ENCODE results near the gene COX10.
"Not testable (repeated sequence)": the region's sequence is repeated elsewhere in the genome, so short reads cannot be mapped to it uniquely, and the experiment has no call there.

The COX10 gene

GRCh38 chr17:14123619-14124278, 54.4 kb downstream of the COX10 start:
- DNase-seq (ENCODE audit: low spot score), result no peak

- no peak for DNase-seq (ENCODE audit: low spot score)
These were observed 55.5 kb downstream of the COX10 start for GRCh38 chr17:14124854-14125253.

DNA sequence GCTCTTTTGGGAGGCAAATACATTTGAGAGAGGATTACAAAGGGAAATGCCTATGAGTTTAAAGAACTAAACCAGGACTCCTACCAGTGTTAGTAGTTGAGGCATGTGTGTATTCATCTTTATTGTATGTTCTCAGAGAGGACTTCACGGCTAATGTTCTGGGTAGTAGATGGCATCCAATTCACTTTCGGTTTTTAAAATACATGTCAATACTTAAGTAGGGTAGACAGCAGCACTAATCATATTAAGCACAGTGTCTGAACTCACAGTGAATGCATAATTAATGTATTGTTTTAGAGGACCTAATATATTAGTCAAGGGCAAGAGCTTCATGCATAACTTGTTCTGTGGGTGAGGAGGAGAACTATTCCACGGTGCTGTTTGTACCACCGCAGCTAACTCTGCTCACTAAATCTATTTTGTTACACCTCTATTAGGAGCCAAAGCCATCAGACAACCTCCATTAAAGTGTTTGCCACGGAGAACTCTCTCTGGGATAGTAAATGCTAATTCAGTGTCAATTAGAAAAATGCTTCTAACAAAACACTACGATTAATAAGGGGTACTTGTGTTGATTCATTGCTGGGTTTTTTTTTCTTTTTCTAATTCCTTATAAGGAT, 56.3 kb downstream of the COX10 start:
- no peak for DNase-seq (ENCODE audit: low spot score)

GRCh38 chr17:14133104-14133503, 63.8 kb downstream of the COX10 start:
- DNase-seq (ENCODE audit: low spot score), result no peak

DNA sequence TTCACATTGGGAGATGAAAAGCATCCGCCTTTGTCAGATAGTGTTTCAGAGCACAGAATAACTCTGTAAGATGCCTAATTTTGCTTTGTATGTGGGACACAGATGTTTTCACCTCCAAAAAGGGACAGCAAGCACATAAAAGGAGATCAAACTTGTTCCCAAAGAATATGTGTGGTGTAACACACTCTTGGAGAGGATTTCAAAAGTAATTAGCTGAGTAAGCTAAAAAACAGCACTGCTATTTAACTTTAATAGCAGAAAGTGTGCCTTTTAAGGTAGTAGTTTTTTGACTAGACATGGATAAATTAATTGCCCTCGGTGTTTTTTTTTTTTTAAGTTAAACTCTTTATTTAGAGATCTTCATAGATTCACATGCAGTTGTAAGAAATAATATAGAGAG, 65.2 kb downstream of the COX10 start:
- DNase-seq (ENCODE audit: low spot score), result no peak

GRCh38 chr17:14135906-14136590, 66.7 kb downstream of the COX10 start:
- no peak for DNase-seq (ENCODE audit: low spot score)

GRCh38 chr17:14138649-14139048, 69.3 kb downstream of the COX10 start:
- DNase-seq (ENCODE audit: low spot score), result no peak

- no peak for DNase-seq (ENCODE audit: low spot score)
These were observed 74.4 kb downstream of the COX10 start for GRCh38 chr17:14143688-14144087.

DNA sequence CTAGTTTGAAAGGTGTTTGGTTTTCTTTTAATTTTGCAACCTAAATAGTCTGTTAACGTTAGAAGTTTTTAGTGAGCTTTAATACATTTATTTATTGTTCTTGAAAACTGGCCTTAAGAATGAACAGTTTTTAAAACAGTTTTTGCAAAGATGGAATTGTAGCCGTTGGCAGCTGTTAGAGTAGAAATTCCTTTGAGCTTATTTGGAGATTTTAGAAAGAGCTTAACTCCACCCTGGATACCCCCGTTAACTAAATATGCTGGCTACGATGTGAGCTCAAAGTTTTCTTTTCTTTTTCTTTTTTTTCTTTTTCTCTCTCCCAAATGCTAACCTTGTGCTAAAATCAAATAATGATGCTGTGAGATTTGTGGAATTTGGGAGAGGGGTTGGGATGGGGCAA, 75.2 kb downstream of the COX10 start:
- no peak for DNase-seq (ENCODE audit: low spot score)

DNA sequence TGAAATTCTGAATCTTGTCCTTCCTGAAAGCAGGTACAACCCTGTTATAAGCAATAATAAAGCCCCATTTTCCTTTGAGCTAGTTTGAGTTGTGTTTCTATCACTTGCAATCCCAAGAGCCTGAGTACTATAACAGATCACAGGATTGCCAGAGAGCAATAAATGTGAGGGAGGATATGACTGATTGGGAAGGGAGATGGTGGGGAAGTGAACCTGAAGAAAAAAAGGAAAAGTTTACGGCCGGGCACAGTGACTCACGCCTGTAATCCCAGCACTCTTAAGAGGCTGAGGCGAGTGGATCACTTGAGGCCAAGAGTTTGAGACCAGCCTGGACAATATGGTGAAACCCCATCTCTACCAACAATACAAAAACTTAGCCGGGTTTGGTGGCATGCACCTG, 80.4 kb downstream of the COX10 start:
- DNase-seq (ENCODE audit: low spot score), result no peak

DNA sequence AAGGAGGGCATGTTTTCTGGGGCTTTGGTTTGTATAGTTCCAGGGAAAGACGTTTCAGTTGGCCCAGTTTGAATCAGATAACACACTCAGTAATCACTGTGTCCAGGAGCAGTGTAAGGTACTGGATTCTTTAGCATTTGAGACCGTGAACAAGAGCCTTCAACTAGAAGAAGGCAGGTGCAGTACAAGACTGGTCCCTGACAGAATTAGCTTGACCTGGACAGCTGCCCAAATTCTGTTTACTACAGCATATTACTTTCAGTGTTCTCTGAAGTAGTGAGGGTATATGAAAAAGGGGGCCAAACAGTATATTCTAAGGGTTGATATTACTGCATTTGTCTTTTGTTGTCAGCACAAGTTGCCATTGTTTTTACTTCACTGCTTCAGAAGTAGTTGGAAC, 81.3 kb downstream of the COX10 start:
- no peak for DNase-seq (ENCODE audit: low spot score)

GRCh38 chr17:14152721-14153120, 83.4 kb downstream of the COX10 start:
- no peak for DNase-seq (ENCODE audit: low spot score)

GRCh38 chr17:14153374-14153773, 84.1 kb downstream of the COX10 start:
- DNase-seq (ENCODE audit: low spot score), result no peak

DNA sequence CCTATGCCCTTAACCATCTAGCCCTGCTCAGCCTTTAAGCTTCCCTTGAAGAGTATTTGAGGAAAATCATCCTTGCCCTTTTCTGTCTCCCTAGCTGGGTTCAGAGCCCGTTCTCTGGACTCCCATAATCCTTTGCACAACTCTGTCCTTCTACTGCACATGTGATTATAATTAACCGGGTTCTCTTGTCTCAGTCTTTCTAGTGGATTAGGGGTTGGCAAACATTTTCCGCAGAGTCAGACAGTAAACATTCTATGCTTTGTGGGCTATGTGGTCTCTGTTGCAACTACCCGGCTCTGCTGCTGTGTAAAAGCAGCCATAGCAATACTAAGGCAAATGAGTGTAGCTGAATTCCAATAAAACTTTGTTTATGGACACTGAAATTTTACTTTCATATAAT, 87.4 kb downstream of the COX10 start:
- no peak for DNase-seq (ENCODE audit: low spot score)

DNA sequence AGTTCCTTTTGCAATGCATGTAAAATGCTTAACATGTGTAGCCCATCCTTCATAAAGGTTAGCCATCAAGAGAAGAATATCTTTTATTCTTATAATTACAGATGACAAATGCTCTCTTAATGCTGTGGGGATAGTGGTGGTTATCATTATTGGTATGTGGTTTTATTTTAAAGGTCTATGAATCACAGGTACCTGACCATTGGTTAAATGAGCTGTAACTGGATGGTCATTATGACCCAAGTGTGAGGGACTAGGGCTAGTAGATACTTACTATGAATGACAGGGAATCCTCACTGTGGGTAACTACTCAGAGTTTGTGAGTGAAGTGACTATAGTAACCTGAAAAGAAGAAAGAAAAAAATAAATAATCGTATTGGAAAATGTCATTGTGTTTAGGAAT, 88.5 kb downstream of the COX10 start:
- DNase-seq (ENCODE audit: low spot score), result no peak

- DNase-seq (ENCODE audit: low spot score), result no peak
These were observed 89.4 kb downstream of the COX10 start for GRCh38 chr17:14158707-14159106.

DNA sequence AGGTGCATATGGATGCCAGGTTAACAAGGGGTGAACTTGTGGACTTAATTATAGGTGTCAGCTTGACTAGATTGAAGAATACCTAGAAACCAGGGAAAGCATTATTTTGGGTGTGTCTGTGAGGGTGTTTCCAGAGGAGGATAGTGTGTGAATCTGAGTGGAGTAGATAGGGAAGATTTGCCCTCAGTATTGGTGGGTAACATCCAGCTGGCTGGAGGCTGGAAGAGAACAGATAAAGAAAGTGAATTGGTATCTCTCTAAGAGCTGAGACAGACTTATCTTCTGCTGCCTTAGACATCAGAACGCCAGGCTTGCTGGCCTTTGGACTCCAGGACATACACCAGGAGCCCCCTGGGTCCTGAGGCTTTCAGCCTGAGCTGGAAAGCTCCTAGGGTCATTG, 92.1 kb downstream of the COX10 start:
- no peak for DNase-seq (ENCODE audit: low spot score)

DNA sequence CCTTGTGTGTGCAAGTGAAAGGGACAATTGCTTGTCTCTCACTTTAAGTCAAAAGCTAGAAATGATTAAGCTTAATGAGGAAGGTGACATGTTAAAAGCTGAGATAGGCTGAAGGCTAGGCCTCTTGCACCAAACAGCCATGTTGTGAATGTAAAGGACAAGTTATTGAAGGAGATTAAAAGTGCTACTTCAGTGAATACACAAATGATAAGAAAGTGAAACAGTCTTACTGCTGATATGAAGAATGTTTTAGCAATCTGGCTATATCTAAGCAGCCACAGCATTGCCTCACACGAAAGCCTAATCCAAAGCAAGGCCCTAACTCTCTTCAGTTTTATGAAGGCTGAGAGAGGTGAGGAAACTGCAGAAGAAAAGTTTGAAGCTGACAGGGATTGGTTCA, 96.3 kb downstream of the COX10 start:
- DNase-seq (ENCODE audit: low spot score), result no peak

GRCh38 chr17:14167831-14168230, 98.5 kb downstream of the COX10 start:
- not testable (repeated sequence) for DNase-seq (ENCODE audit: low spot score)

DNA sequence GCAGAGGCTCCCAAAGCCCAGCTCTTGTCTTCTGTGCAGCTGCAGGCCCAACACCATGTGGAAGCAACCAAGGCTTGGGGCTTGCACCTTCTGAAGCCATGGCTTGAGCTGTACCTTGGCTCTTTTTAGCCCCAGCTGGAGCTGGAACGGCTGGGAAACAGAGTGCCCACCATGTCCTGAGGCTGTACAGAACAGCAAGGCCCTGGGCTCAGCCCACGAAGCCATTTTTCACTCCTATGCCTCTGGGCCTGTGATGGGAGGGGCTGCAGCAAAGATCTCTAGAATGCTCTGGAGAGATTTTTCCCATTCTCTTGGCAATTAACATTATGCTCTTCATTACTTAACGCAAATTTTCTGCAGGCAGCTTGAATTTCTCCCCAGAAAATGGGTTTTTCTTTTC, 99.3 kb downstream of the COX10 start:
- DNase-seq (ENCODE audit: low spot score), result no peak

GRCh38 chr17:14169287-14169686, 100.0 kb downstream of the COX10 start:
- no peak for DNase-seq (ENCODE audit: low spot score)

GRCh38 chr17:14169901-14170300, 100.6 kb downstream of the COX10 start:
- DNase-seq (ENCODE audit: low spot score), result no peak

DNA sequence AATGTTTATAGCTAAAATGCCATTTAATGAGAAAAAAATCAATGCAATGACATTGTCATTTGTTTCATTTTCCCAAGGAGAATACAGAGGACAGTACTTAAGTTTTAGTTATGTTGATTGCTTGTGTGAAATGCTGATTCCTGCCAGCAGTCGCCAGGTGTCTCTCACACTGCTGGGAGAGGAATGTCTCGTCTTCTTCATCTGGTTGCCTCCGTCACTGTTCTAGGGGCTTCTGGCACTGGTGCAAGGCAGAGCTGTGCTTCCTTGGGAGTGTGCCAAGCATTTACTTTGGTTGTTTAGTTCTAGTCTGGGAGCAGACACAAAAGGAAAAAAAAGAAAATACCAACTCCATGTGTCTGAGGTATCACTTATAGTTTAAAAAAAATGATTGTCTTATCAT, 107.7 kb downstream of the COX10 start:
- not testable (repeated sequence) for DNase-seq (ENCODE audit: low spot score)

DNA sequence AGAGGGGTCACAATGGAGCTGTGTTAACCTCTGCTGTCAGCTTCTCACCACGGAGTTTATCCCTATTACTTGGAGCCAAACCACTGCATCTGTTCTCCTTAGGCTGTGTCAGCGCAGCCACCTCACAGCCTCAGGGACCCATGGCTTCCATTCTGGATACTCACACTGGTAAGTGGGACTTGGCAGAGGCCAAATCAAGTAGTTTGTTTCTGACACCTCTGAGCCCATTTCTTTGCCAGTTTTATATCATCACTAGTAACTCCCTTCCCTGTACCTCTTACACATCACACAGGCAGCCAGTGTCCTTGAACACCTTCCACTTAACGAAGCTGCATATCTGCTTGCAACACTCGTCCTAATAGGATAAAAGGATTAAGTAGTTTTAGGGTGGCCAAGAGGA, 108.5 kb downstream of the COX10 start:
- not testable (repeated sequence) for DNase-seq (ENCODE audit: low spot score)

Data from CD4-positive, alpha-beta T cell treated with Interleukin-6 at 100 ng/mL for 8 hours (primary cell).